ENCODE results near the gene ZNF614. TPM values are rescaled to one million over a fixed set of nuclear protein-coding genes. Genes with fewer than 3 reads are reported as not detected.

The ZNF614 gene
- total RNA-seq, 4 donors from 2014 or later, result 6.8 to 12.7 (median 8.3) TPM

- DNase-seq (ENCODE audit: low spot score) (no peak), ATAC-seq (ENCODE audit: low FRiP score) (no peak)
- no peak for TF ChIP-seq CTCF (IDR thresholded peaks at IDR 0.05)
Observed at GRCh38 chr19:51971624-51972023, 56.6 kb downstream of the ZNF614 start.

GRCh38 chr19:51970718-51971117 lies 57.5 kb downstream of the ZNF614 start:
- DNase-seq (ENCODE audit: low spot score), result no peak
- no peak for TF ChIP-seq CTCF (IDR thresholded peaks at IDR 0.05)
- no peak for ATAC-seq (ENCODE audit: low FRiP score)

- no peak for DNase-seq (ENCODE audit: low spot score)
- TF ChIP-seq CTCF (IDR thresholded peaks at IDR 0.05), result no peak
- ATAC-seq (ENCODE audit: low FRiP score), result no peak
Observed at GRCh38 chr19:51965583-51965982, 62.6 kb downstream of the ZNF614 start.

Other genes starting within 250 kb of the ZNF614 start
- gene FPR3, start 233.2 kb downstream of the ZNF614 start, total RNA-seq, result 10 to 100 TPM; 10.2 to 50.0 (median 23.9) TPM
- gene ZNF577, start 140.4 kb downstream of the ZNF614 start, total RNA-seq, result 10 to 100 TPM; 10.4 to 26.6 (median 12.5) TPM
- gene ZNF649, start 123.4 kb downstream of the ZNF614 start, total RNA-seq, result 10 to 100 TPM in 2 of 4 donors, 1 to 10 TPM in 2; 8.2 to 13.3 (median 10.6) TPM
- 1 to 10 TPM; 2.7 to 9.0 (median 6.1) TPM for gene ZNF613, start 100.9 kb downstream of the ZNF614 start, total RNA-seq
- gene ZNF350, start 41.5 kb downstream of the ZNF614 start, total RNA-seq, result 10 to 100 TPM in 1 of 4 donors, 1 to 10 TPM in 3; 8.3 to 15.4 (median 8.7) TPM
- 10 to 100 TPM in 1 of 4 donors, 1 to 10 TPM in 3; 7.0 to 12.8 (median 8.6) TPM for gene ZNF615, start 20.2 kb downstream of the ZNF614 start, total RNA-seq
- 10 to 100 TPM in 3 of 4 donors, 1 to 10 TPM in 1; 7.3 to 15.3 (median 11.7) TPM for gene ZNF432, start 20.5 kb upstream of the ZNF614 start, total RNA-seq
- gene ZNF841, start 67.4 kb upstream of the ZNF614 start, total RNA-seq, result 10 to 100 TPM; 11.2 to 32.9 (median 21.8) TPM
- gene ZNF616, start 111.6 kb upstream of the ZNF614 start, total RNA-seq, result 1 to 10 TPM; 3.0 to 7.1 (median 6.1) TPM
- 10 to 100 TPM in 1 of 4 donors, 1 to 10 TPM in 3; 5.8 to 15.1 (median 7.3) TPM for gene ZNF836, start 143.2 kb upstream of the ZNF614 start, total RNA-seq
- 100 to 1,000 TPM; 141 to 162 (median 156) TPM for gene PPP2R1A, start 161.7 kb upstream of the ZNF614 start, total RNA-seq
- 10 to 100 TPM in 1 of 4 donors, 1 to 10 TPM in 3; 5.7 to 21.8 (median 8.3) TPM for gene ZNF766, start 241.2 kb upstream of the ZNF614 start, total RNA-seq